Skeletal muscle satellite cell (primary cell): ENCODE measurements around the gene C2orf80.

ENCODE experiments used
- H3K27me3 ChIP-seq: 2 replicates; pipeline ENCODE4 v1.7.0; 2013; ENCODE audit warnings: low read length; ENCODE audit not compliant: control insufficient read depth, insufficient read depth
- H3K36me3 ChIP-seq: 2 replicates; pipeline ENCODE4 v1.7.0; 2013; ENCODE audit warnings: mild to moderate bottlenecking, control low read depth, low read length; ENCODE audit not compliant: insufficient read depth
- H3K4me1 ChIP-seq: 2 replicates; pipeline ENCODE4 v1.7.0; 2013; ENCODE audit warnings: low read length; ENCODE audit not compliant: control insufficient read depth, insufficient read depth
- H3K4me2 ChIP-seq: 2 replicates; pipeline ENCODE4 v1.7.0; 2013; ENCODE audit warnings: mild to moderate bottlenecking, low read length
- H3K4me3 ChIP-seq: 2 replicates; pipeline ENCODE4 v1.7.0; 2013; ENCODE audit warnings: low read length
- H3K9ac ChIP-seq: 2 replicates; pipeline ENCODE4 v1.7.0; 2013; ENCODE audit warnings: mild to moderate bottlenecking, low read depth, low read length, moderate library complexity
- H3K9me3 ChIP-seq: replicated peaks from 2 replicates; pipeline ENCODE4 v1.7.0; 2013; ENCODE audit warnings: mild to moderate bottlenecking, control low read depth, low read length

C2orf80 gene

GRCh38 chr2:208175069-208175839, 14.6 kb downstream of the C2orf80 start:
- no peaks in the 10 kb centered on the region for H3K36me3 ChIP-seq
- H3K27me3 ChIP-seq = peaks cover 8% of the 10 kb centered on the region
- H3K4me3 ChIP-seq = no peak overlapping the region
- no peak overlapping the region for H3K4me2 ChIP-seq
- H3K9me3 ChIP-seq = no peaks in the 10 kb centered on the region
- no peaks in the 10 kb centered on the region for H3K4me1 ChIP-seq
- H3K9ac ChIP-seq = no peak overlapping the region

- Histone ChIP-seq H3K27me3 (peaks cover 11% of the 10 kb centered on the region), H3K4me3 (no peak overlapping the region), H3K9ac (no peak overlapping the region), H3K36me3 (no peaks in the 10 kb centered on the region), H3K4me2 (no peak overlapping the region), H3K9me3 (no peaks in the 10 kb centered on the region), H3K4me1 (no peaks in the 10 kb centered on the region)
Measured at GRCh38 chr2:208174144-208174543, 15.7 kb downstream of the C2orf80 start.

- no peaks in the 10 kb centered on the region for H3K4me1 ChIP-seq
- H3K4me2 ChIP-seq = no peak overlapping the region
- no peaks in the 10 kb centered on the region for H3K9me3 ChIP-seq
- no peak overlapping the region for H3K4me3 ChIP-seq
- H3K9ac ChIP-seq = no peak overlapping the region
- H3K27me3 ChIP-seq = peaks cover 11% of the 10 kb centered on the region
- no peaks in the 10 kb centered on the region for H3K36me3 ChIP-seq
Measured at GRCh38 chr2:208172125-208172524, 17.7 kb downstream of the C2orf80 start.

- Histone ChIP-seq H3K9me3 (no peaks in the 10 kb centered on the region), H3K4me3 (no peak overlapping the region), H3K27me3 (peaks cover 23% of the 10 kb centered on the region), H3K4me2 (no peak overlapping the region), H3K9ac (no peak overlapping the region), H3K4me1 (no peaks in the 10 kb centered on the region), H3K36me3 (no peaks in the 10 kb centered on the region)
Measured at GRCh38 chr2:208164951-208165755, 24.7 kb downstream of the C2orf80 start.

GRCh38 chr2:208163489-208163888, 26.3 kb downstream of the C2orf80 start, which contains the start of gene CRYGA:
TSS of gene CRYGA (minus strand) at chr2:208163589. CDS start at chr2:208163556, 33 bp downstream.
- Histone ChIP-seq H3K36me3 (no peaks in the 10 kb centered on the region), H3K9me3 (no peaks in the 10 kb centered on the region), H3K4me2 (no peak within 1 kb of the TSS), H3K9ac (no peak within 1 kb of the TSS), H3K4me1 (no peaks in the 10 kb centered on the region), H3K4me3 (no peak within 1 kb of the TSS), H3K27me3 (peaks cover 17% of the 10 kb centered on the region)

GRCh38 chr2:208156439-208156838, 33.4 kb downstream of the C2orf80 start:
- Histone ChIP-seq H3K4me3 (no peak overlapping the region), H3K27me3 (peaks cover 4% of the 10 kb centered on the region), H3K36me3 (no peaks in the 10 kb centered on the region), H3K4me1 (no peaks in the 10 kb centered on the region), H3K9me3 (no peaks in the 10 kb centered on the region), H3K4me2 (no peak overlapping the region), H3K9ac (no peak overlapping the region)

GRCh38 chr2:208153156-208153555, 36.7 kb downstream of the C2orf80 start:
- Histone ChIP-seq H3K36me3 (no peaks in the 10 kb centered on the region), H3K9ac (no peak overlapping the region), H3K4me3 (no peak overlapping the region), H3K4me2 (no peak overlapping the region), H3K4me1 (no peaks in the 10 kb centered on the region), H3K27me3 (peaks cover 4% of the 10 kb centered on the region), H3K9me3 (no peaks in the 10 kb centered on the region)

GRCh38 chr2:208150956-208151355, 38.9 kb downstream of the C2orf80 start:
- H3K4me2 ChIP-seq = no peak overlapping the region
- H3K4me3 ChIP-seq = no peak overlapping the region
- H3K9ac ChIP-seq = no peak overlapping the region
- H3K27me3 ChIP-seq = peaks cover 9% of the 10 kb centered on the region
- no peaks in the 10 kb centered on the region for H3K36me3 ChIP-seq
- H3K4me1 ChIP-seq = no peaks in the 10 kb centered on the region
- H3K9me3 ChIP-seq = no peaks in the 10 kb centered on the region

GRCh38 chr2:208150094-208150493, 39.7 kb downstream of the C2orf80 start:
- H3K4me2 ChIP-seq = no peak overlapping the region
- no peak overlapping the region for H3K4me3 ChIP-seq
- peaks cover 5% of the 10 kb centered on the region for H3K27me3 ChIP-seq
- no peaks in the 10 kb centered on the region for H3K9me3 ChIP-seq
- H3K36me3 ChIP-seq = no peaks in the 10 kb centered on the region
- H3K4me1 ChIP-seq = no peaks in the 10 kb centered on the region
- H3K9ac ChIP-seq = no peak overlapping the region

GRCh38 chr2:208148803-208149202, 41.0 kb downstream of the C2orf80 start:
- Histone ChIP-seq H3K9me3 (no peaks in the 10 kb centered on the region), H3K4me3 (no peak overlapping the region), H3K36me3 (no peaks in the 10 kb centered on the region), H3K9ac (no peak overlapping the region), H3K27me3 (peaks cover 5% of the 10 kb centered on the region), H3K4me1 (no peaks in the 10 kb centered on the region), H3K4me2 (no peak overlapping the region)

- H3K36me3 ChIP-seq = no peaks in the 10 kb centered on the region
- H3K4me1 ChIP-seq = no peaks in the 10 kb centered on the region
Measured at GRCh38 chr2:208147759-208148158, 42.1 kb downstream of the C2orf80 start.

More at GRCh38 chr2:208147759-208148158, 42.1 kb downstream of the C2orf80 start:
- Histone ChIP-seq H3K4me3 (no peak overlapping the region), H3K27me3 (peaks cover 5% of the 10 kb centered on the region), H3K4me2 (no peak overlapping the region), H3K9ac (no peak overlapping the region), H3K9me3 (no peaks in the 10 kb centered on the region)
